AG09319 (cell line): ENCODE results near the gene CDKAL1.

Experiments
- DNase-seq: peaks from one replicate; pipeline ENCODE4 v3.0.0-alpha.2; 2010; ENCODE audit warnings: low read depth; ENCODE audit errors: extremely low read depth
- TF ChIP-seq, protein P1 (sequence below): IDR thresholded peaks from 2 replicates; pipeline ENCODE4 v1.5.1; 2011; ENCODE audit warnings: low read depth, mild to moderate bottlenecking, inconsistent platforms, low read length, moderate library complexity

Gene CDKAL1

DNA sequence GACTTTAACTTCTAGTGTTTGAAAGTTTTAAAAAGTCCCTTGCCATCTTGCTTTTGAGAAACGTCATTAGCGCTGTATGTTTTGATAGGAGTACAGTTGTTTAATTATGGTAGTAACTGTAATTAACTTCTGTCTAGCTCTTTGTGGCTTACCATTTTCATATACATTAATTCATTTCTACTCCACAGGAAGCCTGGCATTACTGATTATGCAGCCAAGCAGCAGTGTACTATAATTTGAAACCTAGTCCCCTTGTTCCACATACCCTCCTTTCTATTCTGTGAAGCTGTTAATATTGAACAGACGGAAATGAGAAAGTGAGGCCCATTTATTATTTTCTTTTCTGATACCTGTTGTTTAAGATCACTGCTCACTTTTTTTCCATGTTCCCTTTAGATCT lies 235.4 kb downstream of the CDKAL1 start:
- no peak for DNase-seq
- TF ChIP-seq, protein P1, sequence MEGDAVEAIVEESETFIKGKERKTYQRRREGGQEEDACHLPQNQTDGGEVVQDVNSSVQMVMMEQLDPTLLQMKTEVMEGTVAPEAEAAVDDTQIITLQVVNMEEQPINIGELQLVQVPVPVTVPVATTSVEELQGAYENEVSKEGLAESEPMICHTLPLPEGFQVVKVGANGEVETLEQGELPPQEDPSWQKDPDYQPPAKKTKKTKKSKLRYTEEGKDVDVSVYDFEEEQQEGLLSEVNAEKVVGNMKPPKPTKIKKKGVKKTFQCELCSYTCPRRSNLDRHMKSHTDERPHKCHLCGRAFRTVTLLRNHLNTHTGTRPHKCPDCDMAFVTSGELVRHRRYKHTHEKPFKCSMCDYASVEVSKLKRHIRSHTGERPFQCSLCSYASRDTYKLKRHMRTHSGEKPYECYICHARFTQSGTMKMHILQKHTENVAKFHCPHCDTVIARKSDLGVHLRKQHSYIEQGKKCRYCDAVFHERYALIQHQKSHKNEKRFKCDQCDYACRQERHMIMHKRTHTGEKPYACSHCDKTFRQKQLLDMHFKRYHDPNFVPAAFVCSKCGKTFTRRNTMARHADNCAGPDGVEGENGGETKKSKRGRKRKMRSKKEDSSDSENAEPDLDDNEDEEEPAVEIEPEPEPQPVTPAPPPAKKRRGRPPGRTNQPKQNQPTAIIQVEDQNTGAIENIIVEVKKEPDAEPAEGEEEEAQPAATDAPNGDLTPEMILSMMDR: no peak

GRCh38 chr6:20770773-20771172 lies 236.5 kb downstream of the CDKAL1 start:
- no peak for DNase-seq
- TF ChIP-seq, protein P1: no peak

DNA sequence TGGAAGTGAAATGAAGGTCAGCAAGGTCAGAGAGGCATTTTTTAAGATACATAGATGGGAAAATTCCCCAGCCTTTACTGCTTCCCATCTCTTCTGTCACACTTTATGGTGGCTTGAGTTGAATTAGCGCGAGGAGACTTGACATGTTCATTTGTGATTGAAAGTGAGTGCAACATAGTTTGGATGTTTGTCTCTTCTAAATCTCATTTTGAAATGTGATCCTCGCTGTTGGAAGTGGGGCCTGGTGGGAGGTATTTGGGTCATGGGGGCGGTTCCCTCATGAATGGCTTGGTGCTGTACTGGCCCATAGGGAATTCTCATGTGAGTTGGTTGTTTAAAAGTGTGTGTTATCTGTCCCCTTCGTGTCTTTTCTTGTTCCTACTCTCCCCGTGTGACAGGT lies 237.2 kb downstream of the CDKAL1 start:
- no peak for DNase-seq

DNA sequence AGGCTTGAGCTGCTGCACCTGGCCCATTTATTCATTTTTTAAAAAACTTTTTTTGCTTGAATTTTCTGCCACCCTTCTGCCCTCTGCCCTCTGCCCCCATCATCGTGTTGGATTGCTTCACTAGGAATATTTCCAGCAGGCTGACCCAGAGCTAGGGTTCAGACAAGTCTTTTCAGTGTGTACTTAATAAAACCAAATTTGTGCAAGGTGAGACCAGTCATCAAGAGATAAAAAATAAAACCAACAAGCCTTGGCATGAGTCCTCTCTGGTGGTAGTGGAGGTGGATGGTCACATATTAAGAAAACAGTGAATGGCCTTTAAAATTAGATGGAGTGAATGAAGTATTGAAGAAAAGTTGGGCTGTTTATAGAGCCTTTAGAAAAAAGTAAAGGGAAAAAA lies 239.6 kb downstream of the CDKAL1 start:
- TF ChIP-seq, protein P1: no peak
- DNase-seq: no peak

More for the DNA sequence above, 237.2 kb downstream of the CDKAL1 start:
- TF ChIP-seq, protein P1: no peak

DNA sequence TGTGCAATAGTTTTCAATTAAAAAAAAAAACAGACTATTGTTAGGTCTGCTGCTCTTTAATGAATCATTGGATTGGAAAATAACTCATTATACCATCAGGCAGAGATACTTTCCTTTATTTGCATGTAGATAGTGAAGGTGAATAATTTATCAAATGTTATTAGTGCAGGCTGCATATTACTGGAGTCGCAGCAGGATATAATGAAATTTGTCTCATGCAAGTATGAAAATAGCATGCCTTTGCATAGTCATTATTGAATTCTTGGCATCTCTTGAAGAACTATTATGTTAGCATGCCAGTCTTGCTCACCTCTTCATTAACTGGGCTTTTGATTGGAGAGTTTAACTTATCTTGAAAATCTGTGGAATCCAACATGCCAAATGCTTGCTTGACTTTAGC lies 241.7 kb downstream of the CDKAL1 start:
- TF ChIP-seq, protein P1: no peak
- DNase-seq: no peak

DNA sequence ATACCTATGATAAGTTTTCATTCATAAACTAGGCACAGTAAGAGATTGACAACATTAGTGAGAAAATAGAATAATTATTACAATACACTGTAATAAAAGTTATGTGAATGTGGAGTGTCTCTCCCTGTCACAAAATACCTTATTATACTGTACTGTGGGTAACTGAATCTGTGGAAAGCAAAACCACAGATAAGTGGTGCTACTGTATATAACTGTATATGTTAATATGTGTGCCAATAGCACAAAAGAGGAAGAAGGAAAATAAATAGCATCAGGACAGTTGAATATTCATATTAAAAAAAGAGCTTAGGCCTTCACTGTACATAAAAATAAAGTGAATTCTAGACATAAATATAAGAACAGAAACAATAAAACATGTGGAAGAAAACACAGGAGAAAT lies 243.5 kb downstream of the CDKAL1 start:
- TF ChIP-seq, protein P1: no peak
- DNase-seq: no peak

GRCh38 chr6:20778459-20778858 lies 244.2 kb downstream of the CDKAL1 start:
- no peak for DNase-seq
- TF ChIP-seq, protein P1: no peak
